Measurements from ENCODE around the gene MCEMP1.

GRCh38 chr19:7690779-7691258, 13.9 kb downstream of the MCEMP1 start:
- TF ChIP-seq CTCF (IDR thresholded peaks at IDR 0.05) (no peak), POLR2A (IDR thresholded peaks at IDR 0.05) (no peak)
